ENCODE data around the gene ZNF518A. TPM values are rescaled to one million over a fixed set of nuclear protein-coding genes. Genes with fewer than 3 reads are reported as not detected.

Gene ZNF518A
- total and polyA plus RNA-seq, 2 of the 8 experiments (the other 6 are each of a cell fraction or from before 2014, with no cell fraction given), result 6.6 to 34.8 TPM

GRCh38 chr10:96118604-96119450 lies 11.3 kb upstream of the ZNF518A start:
- Histone ChIP-seq H2BK12ac (ENCODE audit: low read depth, low read length) (no peak overlapping the region), H2BK5ac (ENCODE audit: low read depth, low read length) (no peak overlapping the region), H3K9me3 (ENCODE audit: insufficient read depth in 2 of 2, low read depth in 1 of 2, low read length in 1 of 2) (no peaks in the 10 kb centered on the region), H4K5ac (ENCODE audit: insufficient read length, low read depth, low read length) (no peak overlapping the region), H4K8ac (ENCODE audit: extremely low read depth, insufficient read depth, low read length) (no peak overlapping the region), H3K4me2 (ENCODE audit: insufficient read depth in 1 of 2, low read depth in 2 of 2, low read length in 2 of 2) (no peak overlapping the region), H2AK5ac (ENCODE audit: low read depth, low read length) (no peak overlapping the region), H3K36me3 (ENCODE audit: control insufficient read depth in 2 of 4, insufficient read depth in 4 of 4, low read length in 3 of 4) (no peaks in the 10 kb centered on the region), H3K27ac (ENCODE audit: low read depth, low read length) (no peak overlapping the region), H2BK120ac (replicated peaks; ENCODE audit: low read depth, low read length) (no peak overlapping the region), H4K20me1 (replicated peaks in 1 of 2; ENCODE audit: control insufficient read depth in 1 of 2, insufficient read depth in 2 of 2, low read length in 2 of 2) (no peaks in the 10 kb centered on the region), H3K9ac (replicated peaks in 1 of 4; ENCODE audit: extremely low read depth in 1 of 4, low read depth in 3 of 4, low read length in 3 of 4) (no peak overlapping the region), H3K4me3 (ENCODE audit: extremely low read depth in 1 of 4, insufficient read depth in 2 of 4, low read depth in 3 of 4, low read length in 4 of 4) (no peak overlapping the region), H3K79me2 (ENCODE audit: control insufficient read depth in 1 of 2, insufficient read depth in 2 of 2, low read length in 2 of 2) (no peaks in the 10 kb centered on the region), H3K18ac (ENCODE audit: extremely low read depth, low read length) (no peak overlapping the region), H2BK15ac (ENCODE audit: low read length) (no peak overlapping the region), H3K4me1 (replicated peaks in 1 of 4; ENCODE audit: control insufficient read depth in 3 of 4, insufficient read depth in 4 of 4, low read length in 3 of 4) (peaks cover 0 to under 1% (median 0%) of the 10 kb centered on the region in 4 experiments; a peak in 1 of 7 replicates), H4K91ac (replicated peaks; ENCODE audit: insufficient read length, low read length) (no peak overlapping the region), H3K4ac (replicated peaks; ENCODE audit: insufficient read length, low read depth, low read length) (no peak overlapping the region), H3K79me1 (ENCODE audit: low read depth, low read length) (no peaks in the 10 kb centered on the region), H2AFZ (ENCODE audit: low read length) (no peak overlapping the region), H3K27me3 (replicated peaks in 1 of 4; ENCODE audit: control insufficient read depth in 3 of 4, extremely low read depth in 1 of 4, insufficient read depth in 3 of 4, low read length in 3 of 4) (no peaks in the 10 kb centered on the region), H3K56ac (replicated peaks; ENCODE audit: insufficient read length, low read depth, low read length) (no peak overlapping the region), H3K23ac (ENCODE audit: insufficient read length) (no peak overlapping the region), H3K14ac (ENCODE audit: insufficient read length) (no peak overlapping the region), H2BK20ac (ENCODE audit: low read length) (no peak overlapping the region), H3K23me2 (ENCODE audit: low read depth, low read length) (no peaks in the 10 kb centered on the region)
- ChIA-PET CTCF (ENCODE audit: partially characterized antibody) (interaction anchor here (0.7 to 0.8 kb wide), 2 partner anchors 64 to 278 kb away, joined by 3 read pairs; no protein-coding TSS in a partner anchor), POLR2A (ENCODE audit: partially characterized antibody) (interaction anchor here (4.0 kb wide), 1 partner anchor 11 kb away, joined by 26 read pairs; the partner anchor contains the start of gene ZNF518A)
- TF ChIP-seq SUZ12 (IDR thresholded peaks at IDR 0.05; ENCODE audit: low read length) (no peak), GTF2F1 (IDR thresholded peaks at IDR 0.05; ENCODE audit: borderline replicate concordance, low read depth, low read length) (no peak), CBX5 (IDR thresholded peaks at IDR 0.05; ENCODE audit: low read depth, low read length) (no peak), TBP (IDR thresholded peaks at IDR 0.05; ENCODE audit: low read depth, low read length) (no peak), SP4 (IDR thresholded peaks at IDR 0.05; ENCODE audit: low read length) (no peak), POLR2AphosphoS5 (IDR thresholded peaks at IDR 0.05; ENCODE audit: low read depth, low read length) (no peak), MAFK (IDR thresholded peaks at IDR 0.05; ENCODE audit: low read depth, low read length) (no peak)
- 95% methylated on average over 21 of the region's 21 CpGs; no CpG with 5 or more reads in 1 of the 2 experiments for WGBS, 2 experiments (ENCODE audit: extremely low coverage in 1 of 2, insufficient coverage in 1 of 2, insufficient read length in 1 of 2, insufficient replicate concordance in 2 of 2, low coverage in 1 of 2, low lambda C conversion rate in 2 of 2, missing lambda C conversion rate in 1 of 2)
- FAIRE-seq (no peak), DNase-seq (ENCODE audit: low read depth in 1 of 2, low spot score in 2 of 2) (no peak)

Data from H1 (cell line).